CD1c-positive myeloid dendritic cell (primary cell): Measurements from ENCODE around the gene ZNF2.

Experiments used
- DNase-seq: peaks from one replicate; pipeline ENCODE4 v3.0.0-alpha.2; 2016; ENCODE audit errors: extremely low spot score

The ZNF2 gene

GRCh38 chr2:95206096-95206495 lies 40.5 kb downstream of the ZNF2 start:
- no peak for DNase-seq

GRCh38 chr2:95207111-95207961 lies 41.7 kb downstream of the ZNF2 start, which contains the start of gene ZNF892:
ZNF892 (plus strand) TSS chr2:95207521; CDS start chr2:95207816, 295 bp downstream.
- DNase-seq: peak; percentile 84

DNA sequence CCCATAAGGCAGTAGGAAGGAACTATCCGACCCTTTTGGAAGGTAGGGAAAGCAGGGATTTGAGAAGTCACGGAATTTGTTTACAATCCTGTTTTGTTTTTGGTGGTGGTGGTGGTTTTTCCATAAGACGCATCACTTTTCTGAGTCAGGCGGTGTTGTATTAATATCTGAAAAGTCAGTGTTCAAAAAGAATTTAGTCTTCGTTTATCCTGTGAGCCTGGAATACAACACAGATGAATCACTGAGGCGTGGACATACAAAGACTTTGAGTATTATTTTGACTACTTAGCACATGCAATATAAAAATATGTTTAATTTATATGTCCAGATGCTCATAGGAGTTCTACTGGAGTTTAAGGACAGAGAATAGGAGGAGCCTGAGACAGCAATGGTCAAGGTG lies 42.5 kb downstream of the ZNF2 start:
- DNase-seq: no peak

GRCh38 chr2:95215018-95215612 lies 49.5 kb downstream of the ZNF2 start:
- DNase-seq: no peak

DNA sequence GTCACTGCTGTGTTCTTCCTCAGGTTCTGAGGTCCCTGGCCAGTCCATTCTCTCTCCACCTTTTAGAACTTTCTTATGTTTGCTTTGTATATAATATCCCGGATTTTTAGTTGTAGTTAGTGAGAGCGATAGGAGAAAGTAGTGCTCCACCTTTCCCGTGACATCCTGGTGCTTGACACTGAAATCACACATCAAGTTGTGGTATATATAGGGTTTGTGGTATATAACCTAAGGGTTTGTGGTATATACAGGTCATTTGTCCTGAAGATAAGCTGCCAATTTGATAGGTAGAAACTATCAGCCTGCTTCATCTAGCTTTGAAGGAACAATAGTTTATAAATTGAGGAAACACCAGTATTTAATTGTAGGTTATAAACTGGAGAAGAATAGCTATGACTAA lies 54.8 kb downstream of the ZNF2 start:
- no peak for DNase-seq

DNA sequence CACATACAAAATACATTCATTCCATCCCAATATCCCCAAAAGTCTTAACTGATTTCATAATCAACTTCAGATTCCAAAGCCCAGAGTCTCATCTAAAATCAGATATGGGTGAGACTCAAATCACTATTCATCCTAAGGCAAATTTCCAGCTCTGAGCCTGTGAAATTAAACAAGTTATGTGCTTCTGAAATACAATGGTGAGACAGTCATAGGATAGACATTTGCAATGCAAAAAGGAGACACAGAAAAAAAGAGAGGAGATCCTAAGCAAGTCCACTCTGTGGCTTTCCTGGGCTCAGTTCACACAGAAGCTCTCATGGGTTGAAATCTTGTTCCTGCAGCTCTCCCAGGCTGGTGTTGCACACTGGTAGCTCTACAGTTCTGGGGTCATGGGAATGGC lies 60.0 kb downstream of the ZNF2 start:
- DNase-seq: no peak

GRCh38 chr2:95231723-95232122 lies 66.1 kb downstream of the ZNF2 start:
- peak; percentile 73 for DNase-seq

DNA sequence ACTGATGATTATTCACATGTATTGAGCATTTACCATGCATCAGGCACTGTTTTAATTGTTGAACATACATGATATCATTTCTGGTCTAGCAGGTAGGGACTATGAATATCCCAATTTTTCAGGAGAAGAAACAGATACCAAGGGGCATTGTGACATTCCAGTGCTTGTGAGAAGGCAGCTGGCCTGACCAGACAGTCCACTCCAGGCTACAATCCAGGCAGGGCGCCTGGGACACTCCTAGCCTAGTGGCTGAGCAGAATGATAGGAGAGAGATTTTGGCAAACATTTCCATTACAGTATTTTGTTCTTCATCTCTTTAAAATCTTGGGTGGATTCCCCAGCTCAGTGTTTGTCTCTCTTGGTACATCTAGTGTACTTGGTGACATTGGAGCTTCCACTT lies 66.6 kb downstream of the ZNF2 start:
- no peak for DNase-seq
